ENCODE results near the gene CREB3L4. TPM values are rescaled to one million over a fixed set of nuclear protein-coding genes. Genes with fewer than 3 reads are reported as not detected.

Gene CREB3L4
- total and polyA plus RNA-seq, 8 donors: 2.7 to 32.9 (median 10.9) TPM; not detected in 1

DNA sequence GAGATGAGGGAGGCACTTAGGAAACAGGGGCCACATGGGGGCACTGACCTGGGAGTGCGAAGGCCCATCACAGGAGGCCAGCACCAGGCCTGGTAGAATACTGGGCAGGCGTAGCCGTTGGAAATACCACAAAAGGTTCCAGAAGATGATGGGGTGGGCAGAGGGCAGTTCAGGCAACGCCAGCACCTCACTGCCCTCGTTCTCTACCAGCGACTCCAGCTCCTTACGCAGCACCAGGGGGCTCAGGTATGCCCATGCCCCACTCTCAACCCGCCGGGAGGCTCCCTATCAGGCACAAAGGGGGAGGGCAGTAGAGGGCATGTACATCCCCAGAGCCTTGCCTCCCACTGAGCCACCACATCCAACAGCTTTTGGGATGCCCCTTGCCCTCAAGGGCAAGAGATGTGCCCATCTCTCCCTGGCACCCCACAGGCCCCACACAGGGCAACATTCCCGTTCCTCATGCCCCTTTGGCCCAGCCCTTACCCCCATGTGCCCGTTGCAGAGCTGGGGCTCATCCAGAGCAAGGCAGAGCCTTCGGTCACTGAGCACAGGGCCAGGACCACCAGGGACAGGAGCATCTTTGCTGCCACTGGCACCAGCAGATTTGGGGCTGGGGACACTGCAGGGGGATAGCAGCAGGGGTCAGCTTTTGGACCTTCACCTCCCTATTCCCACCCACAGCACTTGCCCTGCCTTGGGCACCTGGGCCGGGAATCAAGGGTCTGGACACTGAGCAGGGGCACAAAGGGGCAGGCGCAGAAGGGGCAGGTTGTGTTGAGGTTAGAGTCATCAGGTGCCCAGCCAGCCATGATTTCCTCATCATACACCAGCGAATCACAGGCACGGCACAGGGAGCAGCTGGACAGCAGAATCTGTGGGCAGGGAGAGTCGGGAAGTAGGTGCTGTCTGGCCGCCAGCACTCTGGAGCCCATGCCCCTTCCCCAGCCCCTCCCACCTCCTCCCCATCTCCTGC is 35.3 kb upstream of the CREB3L4 start:
- H3K27ac ChIP-seq: no peak overlapping the region
- H3K4me1 ChIP-seq: no peaks in the 10 kb centered on the region
- H3K36me3 ChIP-seq: peaks cover 63 to 87% (median 84%) of the 10 kb centered on the region in 4 donors
- no peak overlapping the region for H3K4me3 ChIP-seq
- H3K9me3 ChIP-seq: no peaks in the 10 kb centered on the region
- TF ChIP-seq POLR2A (IDR thresholded peaks at IDR 0.05): no peak
- no peak for TF ChIP-seq EP300 (IDR thresholded peaks at IDR 0.05)
- TF ChIP-seq, protein P1, sequence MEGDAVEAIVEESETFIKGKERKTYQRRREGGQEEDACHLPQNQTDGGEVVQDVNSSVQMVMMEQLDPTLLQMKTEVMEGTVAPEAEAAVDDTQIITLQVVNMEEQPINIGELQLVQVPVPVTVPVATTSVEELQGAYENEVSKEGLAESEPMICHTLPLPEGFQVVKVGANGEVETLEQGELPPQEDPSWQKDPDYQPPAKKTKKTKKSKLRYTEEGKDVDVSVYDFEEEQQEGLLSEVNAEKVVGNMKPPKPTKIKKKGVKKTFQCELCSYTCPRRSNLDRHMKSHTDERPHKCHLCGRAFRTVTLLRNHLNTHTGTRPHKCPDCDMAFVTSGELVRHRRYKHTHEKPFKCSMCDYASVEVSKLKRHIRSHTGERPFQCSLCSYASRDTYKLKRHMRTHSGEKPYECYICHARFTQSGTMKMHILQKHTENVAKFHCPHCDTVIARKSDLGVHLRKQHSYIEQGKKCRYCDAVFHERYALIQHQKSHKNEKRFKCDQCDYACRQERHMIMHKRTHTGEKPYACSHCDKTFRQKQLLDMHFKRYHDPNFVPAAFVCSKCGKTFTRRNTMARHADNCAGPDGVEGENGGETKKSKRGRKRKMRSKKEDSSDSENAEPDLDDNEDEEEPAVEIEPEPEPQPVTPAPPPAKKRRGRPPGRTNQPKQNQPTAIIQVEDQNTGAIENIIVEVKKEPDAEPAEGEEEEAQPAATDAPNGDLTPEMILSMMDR (IDR thresholded peaks at IDR 0.05): no peak
- TF ChIP-seq POLR2AphosphoS5 (IDR thresholded peaks at IDR 0.05): no peak
- no peaks in the 10 kb centered on the region for H3K27me3 ChIP-seq
- intact Hi-C loops (cut with DNase I; ENCODE audit: low total_unique reads): no loop called here
- WGBS, 5 donors: 94 to 97% (median 96%) methylated on average over 13 to 18 of the region's 18 CpGs
- no peak for DNase-seq

DNA sequence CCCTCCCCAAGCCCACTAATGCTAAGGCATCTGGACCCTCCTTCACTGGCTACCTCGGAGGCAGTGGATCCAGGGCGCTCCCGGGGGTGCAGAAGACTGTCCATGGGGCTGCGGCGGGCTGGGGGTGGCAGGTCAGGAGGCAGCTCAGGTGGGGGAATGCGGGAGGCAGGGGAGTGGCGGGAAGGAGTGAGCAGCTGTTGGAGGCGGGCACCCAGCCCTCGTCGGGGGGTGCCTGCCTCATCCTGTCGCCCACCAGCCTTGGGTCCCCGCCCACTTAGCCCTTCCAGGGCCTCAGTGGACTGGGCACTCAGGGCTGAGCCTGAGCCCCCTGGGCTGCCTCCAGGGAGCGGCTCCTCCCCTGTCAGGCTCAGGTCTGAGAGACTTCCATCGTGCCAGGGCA is 34.3 kb upstream of the CREB3L4 start:
- H3K36me3 ChIP-seq: peaks cover 71 to 96% (median 94%) of the 10 kb centered on the region in 4 donors
- H3K4me1 ChIP-seq: no peaks in the 10 kb centered on the region
- DNase-seq: no peak
- no peaks in the 10 kb centered on the region for H3K9me3 ChIP-seq
- H3K27ac ChIP-seq: no peak overlapping the region
- no peaks in the 10 kb centered on the region for H3K27me3 ChIP-seq
- TF ChIP-seq POLR2A (IDR thresholded peaks at IDR 0.05): no peak
- TF ChIP-seq POLR2AphosphoS5 (IDR thresholded peaks at IDR 0.05): no peak
- TF ChIP-seq EP300 (IDR thresholded peaks at IDR 0.05): no peak
- TF ChIP-seq, protein P1 (IDR thresholded peaks at IDR 0.05): no peak
- no peak overlapping the region for H3K4me3 ChIP-seq
- 93 to 96% (median 94%) methylated on average over 14 of the region's 14 CpGs; no CpG with 5 or more reads in 1 of the 5 donors for WGBS, 5 donors
- intact Hi-C loops (cut with DNase I; ENCODE audit: low total_unique reads): no loop called here

DNA sequence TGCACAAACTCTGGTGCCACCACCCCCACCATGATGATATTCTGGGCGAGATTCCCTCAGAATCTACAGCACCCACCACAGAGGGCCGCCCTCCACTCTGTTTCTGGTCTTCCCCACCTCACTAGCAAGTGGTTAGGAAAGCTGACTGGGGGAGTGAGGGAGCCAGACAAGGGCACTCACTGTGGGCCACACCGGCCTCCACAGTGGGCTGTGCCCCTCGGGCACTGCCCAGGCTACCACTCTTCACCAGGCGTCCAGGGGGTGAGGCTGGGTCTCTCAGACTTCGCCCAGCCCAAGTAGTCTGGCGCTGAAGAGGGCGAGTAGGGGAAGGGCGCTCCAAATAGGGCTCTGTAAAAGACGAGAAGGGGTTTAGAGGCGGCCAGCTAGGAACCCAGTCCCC is 33.7 kb upstream of the CREB3L4 start:
- Histone ChIP-seq H3K9me3 (no peaks in the 10 kb centered on the region), H3K4me3 (no peak overlapping the region), H3K27ac (no peak overlapping the region), H3K4me1 (no peaks in the 10 kb centered on the region), H3K36me3 (peaks cover 75 to 100% (median 98%) of the 10 kb centered on the region in 4 donors), H3K27me3 (no peaks in the 10 kb centered on the region)
- DNase-seq: no peak
- 94 to 97% (median 96%) methylated on average over 11 of the region's 11 CpGs for WGBS, 5 donors
- intact Hi-C loops (cut with DNase I; ENCODE audit: low total_unique reads): no loop called here
- TF ChIP-seq POLR2AphosphoS5 (IDR thresholded peaks at IDR 0.05) (no peak), POLR2A (IDR thresholded peaks at IDR 0.05) (no peak), EP300 (IDR thresholded peaks at IDR 0.05) (no peak)
- TF ChIP-seq, protein P1 (IDR thresholded peaks at IDR 0.05): no peak

DNA sequence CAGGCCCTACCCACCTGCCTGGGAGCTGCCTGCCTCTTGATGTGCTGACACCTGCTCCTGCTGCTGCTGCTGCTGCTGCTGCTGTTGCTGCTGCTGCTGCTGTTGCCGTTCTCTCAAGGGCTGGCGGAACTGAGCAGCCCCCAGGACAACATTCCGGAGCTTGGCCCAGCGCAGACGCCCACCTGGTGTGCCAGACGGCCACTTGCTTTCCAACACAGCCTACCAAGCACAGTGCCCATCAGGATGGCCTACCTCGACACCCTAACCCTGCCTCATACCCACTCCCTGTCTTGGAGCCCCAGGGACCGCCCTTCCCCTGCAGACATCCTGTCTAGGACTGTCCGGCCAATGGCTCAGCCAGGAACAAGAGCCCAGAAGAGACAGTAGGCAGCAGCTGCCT is 33.0 kb upstream of the CREB3L4 start:
- no peak for DNase-seq
- Histone ChIP-seq H3K27ac (no peak overlapping the region), H3K27me3 (no peaks in the 10 kb centered on the region), H3K4me1 (no peaks in the 10 kb centered on the region), H3K36me3 (peaks cover 81 to 100% (median 99%) of the 10 kb centered on the region in 4 donors), H3K4me3 (no peak overlapping the region), H3K9me3 (no peaks in the 10 kb centered on the region)
- WGBS, 5 donors: 94 to 97% (median 94%) methylated on average over 8 to 9 of the region's 9 CpGs
- TF ChIP-seq, protein P1 (IDR thresholded peaks at IDR 0.05): no peak
- TF ChIP-seq POLR2AphosphoS5 (IDR thresholded peaks at IDR 0.05): no peak
- TF ChIP-seq POLR2A (IDR thresholded peaks at IDR 0.05): no peak
- TF ChIP-seq EP300 (IDR thresholded peaks at IDR 0.05): no peak
- intact Hi-C loops (cut with DNase I; ENCODE audit: low total_unique reads): no loop called here
